IMR-90 (cell line): ENCODE measurements around the gene YJU2. TPM values are rescaled to one million over a fixed set of nuclear protein-coding genes. Genes with fewer than 3 reads are reported as not detected.

ENCODE experiments used
- ATAC-seq: fragments of 200-7000 bp; cut with Tn5 transposase; 2 replicates; pipeline ENCODE4 v1.9.1; 2020; ENCODE audit warnings: low read depth, mild to moderate bottlenecking, moderate library complexity
- BruUV-seq: library from RNA; stranded (reverse); fragments of 400-500 nt; replicated peaks from 2 replicates; lab custom pipeline; 2021; lab: Mats Ljungman, UMichigan
- CTCF ChIA-PET: fragments of 300-600 bp; formaldehyde crosslinking; extraction: SDS; loops from one replicate; lab custom pipeline; 2021; ENCODE audit warnings: antibody characterized with exemption; lab: Yijun Ruan, JAX
- POLR2A ChIA-PET: fragments of 300-600 bp; sonication (Branson Sonifier 250); formaldehyde crosslinking; loops from one replicate; lab custom pipeline; 2022; ENCODE audit warnings: antibody characterized with exemption; ENCODE audit not compliant: unreplicated experiment; lab: Charles Lee
- DNase-seq: peaks from one replicate; pipeline ENCODE4 v3.0.0; 2013
- H2AFZ ChIP-seq: replicated peaks from 2 replicates; pipeline ENCODE3; 2013; ENCODE audit warnings: low read length, mild to moderate bottlenecking; ENCODE audit not compliant: poor library complexity
- H2AK5ac ChIP-seq: 2 replicates; pipeline ENCODE4 v1.6.1; 2013; ENCODE audit warnings: low read depth, low read length, inconsistent platforms
- H2AK9ac ChIP-seq: replicated peaks from 2 replicates; pipeline ENCODE3; 2013; ENCODE audit warnings: mild to moderate bottlenecking, low read depth, low read length, moderate library complexity; ENCODE audit not compliant: poor library complexity
- H2BK120ac ChIP-seq: 2 replicates; pipeline ENCODE4 v1.6.1; 2013; ENCODE audit warnings: low read depth, low read length, inconsistent platforms
- H2BK15ac ChIP-seq: 3 replicates; pipeline ENCODE4 v1.6.1; 2013; ENCODE audit warnings: low read depth, low read length, inconsistent platforms
- H2BK20ac ChIP-seq: 2 replicates; pipeline ENCODE4 v1.6.1; 2013; ENCODE audit warnings: low read depth, mild to moderate bottlenecking, inconsistent platforms, low read length, moderate library complexity
- H2BK5ac ChIP-seq: 2 replicates; pipeline ENCODE4 v1.6.1; 2013; ENCODE audit warnings: mild to moderate bottlenecking, low read depth, low read length, inconsistent platforms; ENCODE audit not compliant: poor library complexity, severe bottlenecking
- H3K14ac ChIP-seq: replicated peaks from 2 replicates; pipeline ENCODE4 v1.6.1; 2013; ENCODE audit warnings: low read depth, low read length, inconsistent platforms
- H3K18ac ChIP-seq: 2 replicates; pipeline ENCODE4 v1.6.1; 2013; ENCODE audit warnings: low read depth, low read length, control low read depth
- H3K23ac ChIP-seq: 2 replicates; pipeline ENCODE4 v1.6.1; 2013; ENCODE audit warnings: low read depth, low read length, inconsistent platforms
- H3K27ac ChIP-seq: 2 replicates; pipeline ENCODE4 v1.5.1; 2013; ENCODE audit warnings: mild to moderate bottlenecking, control low read depth, low read length; ENCODE audit not compliant: insufficient read depth
- H3K27me3 ChIP-seq: 2 replicates; pipeline ENCODE4 v1.6.1; 2013; ENCODE audit warnings: low read length; ENCODE audit not compliant: control insufficient read depth, insufficient read depth
- H3K36me3 ChIP-seq: 2 replicates; pipeline ENCODE4 v1.6.1; 2013; ENCODE audit warnings: low read length, mixed read lengths; ENCODE audit not compliant: control insufficient read depth, insufficient read depth
- H3K4ac ChIP-seq: 2 replicates; pipeline ENCODE4 v1.6.1; 2013; ENCODE audit warnings: low read depth, low read length, inconsistent platforms
- H3K4me1 ChIP-seq: 2 replicates; pipeline ENCODE4 v1.6.1; 2013; ENCODE audit warnings: low read length, mixed read lengths; ENCODE audit not compliant: control insufficient read depth, insufficient read depth
- H3K4me2 ChIP-seq: 2 replicates; pipeline ENCODE4 v1.6.1; 2013; ENCODE audit warnings: low read depth, mild to moderate bottlenecking, control low read depth, low read length, moderate library complexity
- H3K4me3 ChIP-seq: 2 replicates; pipeline ENCODE4 v1.5.1; 2013; ENCODE audit warnings: low read depth, mild to moderate bottlenecking, control low read depth, low read length, moderate library complexity; ENCODE audit not compliant: insufficient read depth
- H3K56ac ChIP-seq: 2 replicates; pipeline ENCODE4 v1.6.1; 2013; ENCODE audit warnings: low read length, inconsistent platforms; ENCODE audit not compliant: insufficient read depth; ENCODE audit errors: extremely low read depth
- H3K79me1 ChIP-seq, 2 experiments: 2 replicates each; pipeline ENCODE4 v1.6.1; 2013; ENCODE audit warnings: low read length in 2 of 2, inconsistent platforms in 1 of 2, low read depth in 1 of 2
- H3K9ac ChIP-seq: 2 replicates; pipeline ENCODE4 v1.6.1; 2013; ENCODE audit warnings: low read depth, low read length, control low read depth
- H3K9me1 ChIP-seq: 2 replicates; pipeline ENCODE4 v1.6.1; 2013; ENCODE audit warnings: low read length, inconsistent platforms; ENCODE audit not compliant: insufficient read depth
- H3K9me3 ChIP-seq: 2 replicates; pipeline ENCODE4 v1.6.1; 2013; ENCODE audit warnings: low read length; ENCODE audit not compliant: control insufficient read depth, insufficient read depth
- H4K20me1 ChIP-seq: 2 replicates; pipeline ENCODE4 v1.6.1; 2013; ENCODE audit warnings: low read length, inconsistent platforms; ENCODE audit not compliant: insufficient read depth
- H4K5ac ChIP-seq: 2 replicates; pipeline ENCODE4 v1.6.1; 2013; ENCODE audit warnings: mild to moderate bottlenecking, low read depth, low read length, control low read depth
- H4K8ac ChIP-seq, 2 experiments: 2 replicates each; pipeline ENCODE4 v1.6.1; 2013; ENCODE audit warnings: low read depth in 2 of 2, low read length in 2 of 2, control low read depth in 1 of 2, inconsistent platforms in 1 of 2
- H4K91ac ChIP-seq: 2 replicates; pipeline ENCODE4 v1.6.1; 2013; ENCODE audit warnings: low read depth, low read length, inconsistent platforms; ENCODE audit not compliant: insufficient read depth
- CEBPB ChIP-seq: IDR thresholded peaks from 2 replicates; pipeline ENCODE4 v1.6.1; 2012; ENCODE audit warnings: low read depth, low read length, improper control_type of control experiment
- CHD1 ChIP-seq: IDR thresholded peaks from 2 replicates; pipeline ENCODE4 v1.6.1; 2012; ENCODE audit warnings: low read depth, low read length, improper control_type of control experiment
- FOS ChIP-seq: fragments of 150-350 bp; IDR thresholded peaks from 2 replicates; pipeline ENCODE4 v1.6.1; 2016; ENCODE audit warnings: low read depth, low read length
- MAFK ChIP-seq: IDR thresholded peaks from 2 replicates; pipeline ENCODE4 v1.6.1; 2012; ENCODE audit warnings: low read depth, low read length, improper control_type of control experiment
- MXI1 ChIP-seq: IDR thresholded peaks from 2 replicates; pipeline ENCODE4 v1.6.1; 2012; ENCODE audit warnings: low read depth, mild to moderate bottlenecking, low read length, moderate library complexity, borderline replicate concordance
- NFE2L2 ChIP-seq: fragments of 150-350 bp; IDR thresholded peaks from 2 replicates; pipeline ENCODE4 v1.6.1; 2016; ENCODE audit warnings: low read depth, mild to moderate bottlenecking, low read length
- POLR2A ChIP-seq: IDR thresholded peaks from 2 replicates; pipeline ENCODE4 v1.6.1; 2012; ENCODE audit warnings: mild to moderate bottlenecking, low read depth, low read length
- RCOR1 ChIP-seq: IDR thresholded peaks from 2 replicates; pipeline ENCODE4 v1.6.1; 2012; ENCODE audit warnings: mild to moderate bottlenecking, low read length, improper control_type of control experiment; ENCODE audit not compliant: insufficient replicate concordance
- RFX5 ChIP-seq: IDR thresholded peaks from 2 replicates; pipeline ENCODE4 v1.8.0; 2012; ENCODE audit warnings: low read depth, mild to moderate bottlenecking, low read length, moderate library complexity
- SMC3 ChIP-seq: fragments of 150-350 bp; IDR thresholded peaks from 2 replicates; pipeline ENCODE4 v1.6.1; 2016; ENCODE audit warnings: low read depth, mild to moderate bottlenecking, antibody characterized with exemption, low read length, moderate library complexity
- WGBS, 2 experiments: methylation state at CpG; one replicate each; pipeline versions ENCODE4 v1.1.5 to v1.1.7; 2013; ENCODE audit warnings: missing lambda C conversion rate in 2 of 2; ENCODE audit not compliant: insufficient read length in 1 of 2; ENCODE audit errors: extremely low coverage in 2 of 2; 5-methylcytosine and 5-hydroxymethylcytosine counted together
- dilution Hi-C: fragments of 300-500 bp; cut with HindIII; formaldehyde crosslinking; loops from one replicate; pipeline ENCODE4 v1.14.3; 2018; ENCODE audit warnings: low sequenced_read_pairs; ENCODE audit not compliant: unreplicated experiment
- in situ Hi-C: fragments of 300-500 bp; cut with MboI; formaldehyde crosslinking; loops from 3 replicates; pipeline ENCODE4 v1.14.3; 2019; ENCODE audit warnings: low sequenced_read_pairs, inconsistent platforms, mixed read lengths
- intact Hi-C: fragments of 100-400 bp; cut with micrococcal nuclease; formaldehyde crosslinking; loops from 2 replicates; pipeline ENCODE4 v1.10.0; 2022
- polyA plus RNA-seq, 3 experiments: library from polyadenylated mRNA; depleted of rRNA; stranded (reverse); fragments of >200 nt; gene quantifications; 2 replicates each; pipeline ENCODE4 v1.2.3, GENCODE V29; 2012; ENCODE audit warnings: low replicate concordance in 1 of 3
- total RNA-seq: library from RNA; depleted of rRNA; stranded (reverse); fragments of >200 nt; gene quantifications from 2 replicates; pipeline ENCODE4 v1.2.3, GENCODE V29; 2012
- TF ChIP-seq, protein P1 (sequence below): conservative IDR thresholded peaks from 2 replicates; pipeline ENCODE4 v1.5.1; 2012; ENCODE audit warnings: mild to moderate bottlenecking, low read depth, low read length, improper control_type of control experiment
- TF ChIP-seq, protein P2 (sequence below): fragments of 150-350 bp; IDR thresholded peaks from 2 replicates; pipeline ENCODE4 v1.6.1; 2017; ENCODE audit warnings: mild to moderate bottlenecking, antibody characterized with exemption, low read length, low read depth

The YJU2 gene
- total and polyA plus RNA-seq, 2 of the 4 experiments (the other 2 are of a cell fraction) = 15.6 to 18.9 TPM

DNA sequence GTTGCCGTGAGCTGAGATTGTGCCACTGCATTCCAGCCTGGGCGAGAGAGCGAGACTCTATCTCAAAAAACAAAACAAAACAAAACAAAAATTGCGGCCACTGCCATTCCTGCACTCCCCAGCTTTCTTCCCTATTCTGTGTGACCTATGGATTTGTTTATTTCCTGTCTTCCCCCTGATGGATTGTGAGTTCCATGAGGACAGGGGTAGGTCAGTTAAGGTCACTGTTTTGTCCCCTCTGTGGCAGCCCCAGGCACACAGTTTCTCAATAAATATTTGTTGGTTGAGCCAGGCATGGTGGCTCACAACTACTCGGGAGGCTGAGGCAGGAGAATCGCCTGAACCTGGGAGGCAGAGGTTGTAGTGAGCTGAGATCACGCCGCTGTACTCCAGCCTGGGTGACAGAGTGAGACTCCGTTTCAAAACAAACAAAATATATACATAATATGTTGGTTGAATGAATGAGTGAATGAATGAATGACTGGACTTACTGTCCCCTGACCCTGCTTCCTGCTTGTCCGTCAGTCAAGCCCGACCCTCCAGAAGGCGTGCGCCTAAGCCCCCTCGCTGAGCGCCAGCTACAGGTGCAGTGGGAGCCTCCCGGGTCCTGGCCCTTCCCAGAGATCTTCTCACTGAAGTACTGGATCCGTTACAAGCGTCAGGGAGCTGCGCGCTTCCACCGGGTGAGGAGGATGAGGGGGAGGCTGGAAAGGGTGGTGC lies 12.6 kb upstream of the YJU2 start:
- Histone ChIP-seq H2AK9ac (no peak overlapping the region), H3K18ac (no peak overlapping the region), H4K5ac (no peak overlapping the region), H2BK20ac (no peak overlapping the region), H3K4me2 (no peak overlapping the region; the same call in 1 of the 2 replicates), H2AK5ac (no peak overlapping the region), H2BK15ac (no peak overlapping the region), H3K4me1 (peaks cover under 1% of the 10 kb centered on the region; the same call in 1 of the 2 replicates), H4K20me1 (no peaks in the 10 kb centered on the region), H3K23ac (no peak overlapping the region), H3K4me3 (no peak overlapping the region), H4K8ac (no peak overlapping the region), H3K79me1 (no peaks in the 10 kb centered on the region), H3K9me1 (no peaks in the 10 kb centered on the region; the same call in 1 of the 2 replicates), H3K27ac (no peak overlapping the region), H2BK120ac (no peak overlapping the region), H3K9me3 (no peaks in the 10 kb centered on the region), H2AFZ (peak overlapping the region; percentile 63), H3K9ac (no peak overlapping the region), H2BK5ac (no peak overlapping the region), H3K4ac (no peak overlapping the region), H3K56ac (no peak overlapping the region), H3K14ac (no peak overlapping the region), H3K36me3 (no peaks in the 10 kb centered on the region), H4K91ac (no peak overlapping the region), H3K27me3 (peaks cover 6% of the 10 kb centered on the region)
- no peak for ATAC-seq
- ChIA-PET POLR2A (no interaction called here), CTCF (no interaction called here)
- no peak for TF ChIP-seq SMC3
- TF ChIP-seq RCOR1 = no peak
- TF ChIP-seq, protein P1, sequence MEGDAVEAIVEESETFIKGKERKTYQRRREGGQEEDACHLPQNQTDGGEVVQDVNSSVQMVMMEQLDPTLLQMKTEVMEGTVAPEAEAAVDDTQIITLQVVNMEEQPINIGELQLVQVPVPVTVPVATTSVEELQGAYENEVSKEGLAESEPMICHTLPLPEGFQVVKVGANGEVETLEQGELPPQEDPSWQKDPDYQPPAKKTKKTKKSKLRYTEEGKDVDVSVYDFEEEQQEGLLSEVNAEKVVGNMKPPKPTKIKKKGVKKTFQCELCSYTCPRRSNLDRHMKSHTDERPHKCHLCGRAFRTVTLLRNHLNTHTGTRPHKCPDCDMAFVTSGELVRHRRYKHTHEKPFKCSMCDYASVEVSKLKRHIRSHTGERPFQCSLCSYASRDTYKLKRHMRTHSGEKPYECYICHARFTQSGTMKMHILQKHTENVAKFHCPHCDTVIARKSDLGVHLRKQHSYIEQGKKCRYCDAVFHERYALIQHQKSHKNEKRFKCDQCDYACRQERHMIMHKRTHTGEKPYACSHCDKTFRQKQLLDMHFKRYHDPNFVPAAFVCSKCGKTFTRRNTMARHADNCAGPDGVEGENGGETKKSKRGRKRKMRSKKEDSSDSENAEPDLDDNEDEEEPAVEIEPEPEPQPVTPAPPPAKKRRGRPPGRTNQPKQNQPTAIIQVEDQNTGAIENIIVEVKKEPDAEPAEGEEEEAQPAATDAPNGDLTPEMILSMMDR = no peak
- no peak for TF ChIP-seq CEBPB
- no peak for TF ChIP-seq NFE2L2
- no peak for TF ChIP-seq MAFK
- no peak for TF ChIP-seq CHD1
- TF ChIP-seq POLR2A = no peak
- TF ChIP-seq MXI1 = no peak
- TF ChIP-seq FOS = no peak
- TF ChIP-seq RFX5 = no peak
- TF ChIP-seq, protein P2, sequence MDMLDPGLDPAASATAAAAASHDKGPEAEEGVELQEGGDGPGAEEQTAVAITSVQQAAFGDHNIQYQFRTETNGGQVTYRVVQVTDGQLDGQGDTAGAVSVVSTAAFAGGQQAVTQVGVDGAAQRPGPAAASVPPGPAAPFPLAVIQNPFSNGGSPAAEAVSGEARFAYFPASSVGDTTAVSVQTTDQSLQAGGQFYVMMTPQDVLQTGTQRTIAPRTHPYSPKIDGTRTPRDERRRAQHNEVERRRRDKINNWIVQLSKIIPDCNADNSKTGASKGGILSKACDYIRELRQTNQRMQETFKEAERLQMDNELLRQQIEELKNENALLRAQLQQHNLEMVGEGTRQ = no peak
- intact Hi-C loops = no loop called here
- DNase-seq = no peak
- WGBS, 2 experiments = no CpG with 5 or more reads among the region's 21 CpGs
- in situ Hi-C loops = no loop called here
- no TSS peak for BruUV-seq
- dilution Hi-C loops = no loop called here
